Neural cell (in vitro differentiated cells): Measurements from ENCODE around the gene MRPL21. TPM values are rescaled to one million over a fixed set of nuclear protein-coding genes. Genes with fewer than 3 reads are reported as not detected.
"Not testable (repeated sequence)": the region's sequence is repeated elsewhere in the genome, so short reads cannot be mapped to it uniquely, and the experiment has no call there.

Experiments
- H2AFZ ChIP-seq: fragments of 200-600, 300-800 bp; sonication (generic), shearing (Covaris generic); 2 replicates; pipeline ENCODE4 v1.6.0; 2014; ENCODE audit warnings: low read depth, mild to moderate bottlenecking, antibody characterized with exemption, low read length, moderate library complexity
- H3F3A ChIP-seq: fragments of 200-600 bp; shearing (Covaris generic); 2 replicates; pipeline ENCODE4 v1.6.1; 2016; ENCODE audit warnings: mild to moderate bottlenecking, moderate library complexity, mixed read lengths, antibody characterized with exemption, low read length; ENCODE audit not compliant: insufficient read depth, poor library complexity, severe bottlenecking
- H3K27ac ChIP-seq: fragments of 200-600, 300-800 bp; sonication (generic), shearing (Covaris generic); 2 replicates; pipeline ENCODE4 v1.5.1; 2014; ENCODE audit warnings: mild to moderate bottlenecking, low read length, moderate library complexity
- H3K27me3 ChIP-seq: fragments of 300-800, 200-600 bp; sonication (generic), shearing (Covaris generic); 2 replicates; pipeline ENCODE4 v1.6.0; 2014; ENCODE audit warnings: mild to moderate bottlenecking, low read depth, low read length, moderate library complexity; ENCODE audit not compliant: insufficient read depth
- H3K36me3 ChIP-seq: fragments of 300-800, 200-600 bp; sonication (generic), shearing (Covaris generic); 2 replicates; pipeline ENCODE4 v1.5.1; 2014; ENCODE audit warnings: mild to moderate bottlenecking, antibody characterized with exemption, low read length, moderate library complexity; ENCODE audit not compliant: insufficient read depth
- H3K4me2 ChIP-seq: fragments of 300-800, 200-600 bp; sonication (generic), shearing (Covaris generic); 2 replicates; pipeline ENCODE4 v1.6.0; 2014; ENCODE audit warnings: mild to moderate bottlenecking, low read length
- H3K4me3 ChIP-seq: fragments of 300-800, 200-600 bp; sonication (generic), shearing (Covaris generic); 2 replicates; pipeline ENCODE4 v1.5.1; 2014; ENCODE audit warnings: mild to moderate bottlenecking, low read length, moderate library complexity
- H3K79me2 ChIP-seq: fragments of 200-600 bp; shearing (Covaris generic); replicated peaks from 2 replicates; pipeline ENCODE4 v1.6.0; 2014; ENCODE audit warnings: mild to moderate bottlenecking, low read length, moderate library complexity; ENCODE audit not compliant: insufficient read depth
- H3K9ac ChIP-seq: fragments of 300-800, 200-600 bp; sonication (generic), shearing (Covaris generic); 2 replicates; pipeline ENCODE4 v1.6.1; 2016; ENCODE audit warnings: mild to moderate bottlenecking, low read length, mixed read lengths
- H3K9me2 ChIP-seq: fragments of 200-600 bp; shearing (Covaris generic); 2 replicates; pipeline ENCODE4 v1.6.1; 2016; ENCODE audit warnings: mild to moderate bottlenecking, low read length, mixed read lengths; ENCODE audit not compliant: insufficient read depth
- H3K9me3 ChIP-seq: fragments of 200-600, 300-800 bp; sonication (generic), shearing (Covaris generic); 2 replicates; pipeline ENCODE4 v1.6.1; 2016; ENCODE audit warnings: mild to moderate bottlenecking, mixed run types, low read length, moderate library complexity, mixed read lengths
- H4K20me1 ChIP-seq: fragments of 200-600 bp; shearing (Covaris generic); 2 replicates; pipeline ENCODE4 v1.6.1; 2016; ENCODE audit warnings: mild to moderate bottlenecking, mixed run types; ENCODE audit not compliant: insufficient read depth
- EP300 ChIP-seq: fragments of 450-650 bp; conservative IDR thresholded peaks from 2 replicates; pipeline ENCODE4 v1.6.1; 2014; ENCODE audit warnings: antibody characterized with exemption, mild to moderate bottlenecking, moderate library complexity; ENCODE audit not compliant: poor library complexity, severe bottlenecking
- EZH2 ChIP-seq: fragments of 200-600, 300-800 bp; shearing (Covaris generic), sonication (generic); IDR thresholded peaks from 2 replicates; pipeline ENCODE4 v1.6.1; 2014; ENCODE audit warnings: antibody characterized with exemption, low read length, borderline replicate concordance, mild to moderate bottlenecking; ENCODE audit not compliant: insufficient read depth, poor library complexity, severe bottlenecking
- MXI1 ChIP-seq: fragments of 450-650 bp; conservative IDR thresholded peaks from 2 replicates; pipeline ENCODE4 v1.6.1; 2014; ENCODE audit warnings: antibody characterized with exemption, mild to moderate bottlenecking; ENCODE audit not compliant: poor library complexity, severe bottlenecking
- POLR2AphosphoS5 ChIP-seq: IDR thresholded peaks from 2 replicates; pipeline ENCODE4 v1.6.1; 2012
- RAD21 ChIP-seq: fragments of 450-650 bp; conservative IDR thresholded peaks from 2 replicates; pipeline ENCODE4 v1.6.1; 2014; ENCODE audit warnings: antibody characterized with exemption, mild to moderate bottlenecking, moderate library complexity
- SMC3 ChIP-seq: fragments of 450-650 bp; conservative IDR thresholded peaks from 2 replicates; pipeline ENCODE4 v1.6.1; 2014; ENCODE audit warnings: antibody characterized with exemption, mild to moderate bottlenecking, moderate library complexity; ENCODE audit not compliant: poor library complexity
- TAF1 ChIP-seq: IDR thresholded peaks from 2 replicates; pipeline ENCODE4 v1.6.1; 2012; ENCODE audit warnings: low read depth
- polyA plus RNA-seq: library from polyadenylated mRNA; depleted of rRNA; stranded (reverse); fragments of >200 nt; gene quantifications from 2 replicates; pipeline ENCODE4 v1.2.3, GENCODE V29; 2014
- TF ChIP-seq, protein P1 (sequence below): fragments of 450-650 bp; IDR thresholded peaks from 2 replicates; pipeline ENCODE4 v1.5.1; 2014; ENCODE audit warnings: antibody characterized with exemption, mild to moderate bottlenecking, moderate library complexity; ENCODE audit not compliant: poor library complexity, severe bottlenecking
- TF ChIP-seq, protein P2 (sequence below): IDR thresholded peaks from 2 replicates; pipeline ENCODE4 v1.6.1; 2012; ENCODE audit warnings: borderline replicate concordance

Gene MRPL21
- polyA plus RNA-seq, 1 donor from 2014 or later, result 139 TPM

DNA sequence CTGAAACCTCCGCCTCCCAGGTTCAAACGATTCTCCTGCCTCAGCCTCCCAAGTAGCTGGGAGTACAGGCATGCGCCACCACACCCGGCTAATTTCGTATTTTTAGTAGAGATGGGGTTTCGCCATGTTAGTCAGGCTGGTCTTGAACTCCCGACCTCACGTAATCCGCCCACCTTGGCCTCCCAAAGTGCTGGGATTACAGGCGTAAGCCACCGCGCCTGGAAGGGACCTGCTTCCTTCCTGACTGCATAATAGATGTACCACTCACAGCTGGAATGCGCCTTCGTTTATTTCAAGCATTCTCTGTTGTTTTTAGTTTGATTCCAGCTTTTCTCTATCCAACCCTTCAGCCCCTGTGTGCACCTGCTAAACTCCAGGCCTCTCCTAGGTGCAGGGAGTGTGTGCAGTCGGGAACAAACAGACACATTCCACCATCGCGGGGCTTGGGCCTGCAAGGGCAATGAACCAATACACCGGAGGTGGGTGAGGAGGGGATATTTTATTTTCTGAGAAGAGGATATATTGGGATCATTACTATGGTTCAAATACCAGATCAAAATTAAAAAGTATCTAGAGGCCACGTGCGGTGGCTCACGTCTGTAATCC lies 47.1 kb downstream of the MRPL21 start:
- not testable (repeated sequence) for H3K9me2 ChIP-seq, H3K79me2 ChIP-seq, H2AFZ ChIP-seq, H3K27ac ChIP-seq, H4K20me1 ChIP-seq, H3K36me3 ChIP-seq, H3F3A ChIP-seq, H3K9ac ChIP-seq, H3K4me2 ChIP-seq, H3K9me3 ChIP-seq, H3K4me3 ChIP-seq
- peaks cover 40% of the 10 kb centered on the region for H3K27me3 ChIP-seq

DNA sequence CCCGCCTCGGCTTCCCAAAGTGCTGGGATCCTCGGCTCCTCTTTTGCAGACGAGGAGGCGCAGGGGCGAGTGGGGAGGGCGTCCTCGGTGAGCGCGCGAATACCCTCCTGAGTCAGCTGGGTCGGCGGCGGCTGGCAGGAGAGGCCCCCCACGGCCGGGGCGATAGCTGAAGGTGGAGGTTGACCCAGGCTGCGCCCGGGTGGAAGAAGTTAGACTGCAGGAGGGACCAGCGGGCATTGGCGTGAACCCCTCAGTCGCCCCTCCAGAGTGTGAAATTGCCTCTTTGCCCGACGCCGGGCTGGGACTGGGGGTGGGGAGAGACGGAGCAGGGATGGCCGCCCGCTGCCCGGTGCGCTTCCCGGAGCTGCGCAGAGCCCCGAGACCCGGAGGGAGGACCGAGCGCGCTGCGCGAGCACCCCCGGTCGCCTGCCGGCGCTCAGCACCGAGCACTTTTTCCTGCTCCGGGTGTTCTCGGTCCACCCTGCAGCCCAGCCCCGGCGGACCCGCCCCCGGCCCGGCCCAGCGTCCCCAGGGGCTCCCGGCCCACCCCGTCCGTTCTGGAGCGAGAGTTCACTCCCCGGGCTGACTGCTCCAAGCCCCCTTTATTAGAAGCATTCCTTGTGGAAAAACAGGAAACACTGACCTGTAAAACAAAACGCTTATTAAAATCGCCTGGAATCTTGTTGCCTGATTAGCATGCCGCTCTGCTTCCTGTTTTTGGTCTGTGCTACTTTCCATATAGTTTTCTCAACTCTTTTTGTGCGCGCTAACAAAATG lies 48.2 kb downstream of the MRPL21 start:
- Histone ChIP-seq H3K79me2 (no peaks in the 10 kb centered on the region), H3K4me2 (no peak overlapping the region), H3F3A (no peaks in the 10 kb centered on the region), H3K9me3 (no peaks in the 10 kb centered on the region), H3K36me3 (no peaks in the 10 kb centered on the region), H4K20me1 (no peaks in the 10 kb centered on the region), H2AFZ (no peak overlapping the region), H3K27me3 (peaks cover 40% of the 10 kb centered on the region), H3K9ac (no peak overlapping the region), H3K4me3 (no peak overlapping the region), H3K9me2 (no peaks in the 10 kb centered on the region), H3K27ac (no peak overlapping the region)
- TF ChIP-seq EZH2, result no peak
- no peak for TF ChIP-seq TAF1
- TF ChIP-seq, protein P1, sequence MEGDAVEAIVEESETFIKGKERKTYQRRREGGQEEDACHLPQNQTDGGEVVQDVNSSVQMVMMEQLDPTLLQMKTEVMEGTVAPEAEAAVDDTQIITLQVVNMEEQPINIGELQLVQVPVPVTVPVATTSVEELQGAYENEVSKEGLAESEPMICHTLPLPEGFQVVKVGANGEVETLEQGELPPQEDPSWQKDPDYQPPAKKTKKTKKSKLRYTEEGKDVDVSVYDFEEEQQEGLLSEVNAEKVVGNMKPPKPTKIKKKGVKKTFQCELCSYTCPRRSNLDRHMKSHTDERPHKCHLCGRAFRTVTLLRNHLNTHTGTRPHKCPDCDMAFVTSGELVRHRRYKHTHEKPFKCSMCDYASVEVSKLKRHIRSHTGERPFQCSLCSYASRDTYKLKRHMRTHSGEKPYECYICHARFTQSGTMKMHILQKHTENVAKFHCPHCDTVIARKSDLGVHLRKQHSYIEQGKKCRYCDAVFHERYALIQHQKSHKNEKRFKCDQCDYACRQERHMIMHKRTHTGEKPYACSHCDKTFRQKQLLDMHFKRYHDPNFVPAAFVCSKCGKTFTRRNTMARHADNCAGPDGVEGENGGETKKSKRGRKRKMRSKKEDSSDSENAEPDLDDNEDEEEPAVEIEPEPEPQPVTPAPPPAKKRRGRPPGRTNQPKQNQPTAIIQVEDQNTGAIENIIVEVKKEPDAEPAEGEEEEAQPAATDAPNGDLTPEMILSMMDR, result no peak
- no peak for TF ChIP-seq RAD21
- no peak for TF ChIP-seq MXI1
- no peak for TF ChIP-seq EP300
- no peak for TF ChIP-seq SMC3
- TF ChIP-seq POLR2AphosphoS5, result no peak
- TF ChIP-seq, protein P2, sequence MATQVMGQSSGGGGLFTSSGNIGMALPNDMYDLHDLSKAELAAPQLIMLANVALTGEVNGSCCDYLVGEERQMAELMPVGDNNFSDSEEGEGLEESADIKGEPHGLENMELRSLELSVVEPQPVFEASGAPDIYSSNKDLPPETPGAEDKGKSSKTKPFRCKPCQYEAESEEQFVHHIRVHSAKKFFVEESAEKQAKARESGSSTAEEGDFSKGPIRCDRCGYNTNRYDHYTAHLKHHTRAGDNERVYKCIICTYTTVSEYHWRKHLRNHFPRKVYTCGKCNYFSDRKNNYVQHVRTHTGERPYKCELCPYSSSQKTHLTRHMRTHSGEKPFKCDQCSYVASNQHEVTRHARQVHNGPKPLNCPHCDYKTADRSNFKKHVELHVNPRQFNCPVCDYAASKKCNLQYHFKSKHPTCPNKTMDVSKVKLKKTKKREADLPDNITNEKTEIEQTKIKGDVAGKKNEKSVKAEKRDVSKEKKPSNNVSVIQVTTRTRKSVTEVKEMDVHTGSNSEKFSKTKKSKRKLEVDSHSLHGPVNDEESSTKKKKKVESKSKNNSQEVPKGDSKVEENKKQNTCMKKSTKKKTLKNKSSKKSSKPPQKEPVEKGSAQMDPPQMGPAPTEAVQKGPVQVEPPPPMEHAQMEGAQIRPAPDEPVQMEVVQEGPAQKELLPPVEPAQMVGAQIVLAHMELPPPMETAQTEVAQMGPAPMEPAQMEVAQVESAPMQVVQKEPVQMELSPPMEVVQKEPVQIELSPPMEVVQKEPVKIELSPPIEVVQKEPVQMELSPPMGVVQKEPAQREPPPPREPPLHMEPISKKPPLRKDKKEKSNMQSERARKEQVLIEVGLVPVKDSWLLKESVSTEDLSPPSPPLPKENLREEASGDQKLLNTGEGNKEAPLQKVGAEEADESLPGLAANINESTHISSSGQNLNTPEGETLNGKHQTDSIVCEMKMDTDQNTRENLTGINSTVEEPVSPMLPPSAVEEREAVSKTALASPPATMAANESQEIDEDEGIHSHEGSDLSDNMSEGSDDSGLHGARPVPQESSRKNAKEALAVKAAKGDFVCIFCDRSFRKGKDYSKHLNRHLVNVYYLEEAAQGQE, result no peak
